IPS-15b (cell line): Measurements from ENCODE around the gene HIF3A.

Experiments used
- H3K27me3 ChIP-seq: one replicate; pipeline ENCODE4 v1.6.1; 2013; ENCODE audit warnings: low read length; ENCODE audit not compliant: control insufficient read depth, insufficient read depth
- H3K36me3 ChIP-seq: one replicate; pipeline ENCODE4 v1.6.1; 2013; ENCODE audit warnings: low read length; ENCODE audit not compliant: control insufficient read depth, insufficient read depth
- H3K4me1 ChIP-seq: one replicate; pipeline ENCODE4 v1.6.1; 2013; ENCODE audit warnings: mild to moderate bottlenecking, low read length; ENCODE audit not compliant: control insufficient read depth, insufficient read depth
- H3K4me3 ChIP-seq: one replicate; pipeline ENCODE4 v1.5.1; 2013; ENCODE audit warnings: low read depth, low read length
- H3K9ac ChIP-seq: one replicate; pipeline ENCODE4 v1.6.1; 2013; ENCODE audit warnings: low read depth, mild to moderate bottlenecking, low read length
- H3K9me3 ChIP-seq: one replicate; pipeline ENCODE4 v1.6.1; 2013; ENCODE audit warnings: mild to moderate bottlenecking, low read length; ENCODE audit not compliant: control insufficient read depth, insufficient read depth

HIF3A gene

DNA sequence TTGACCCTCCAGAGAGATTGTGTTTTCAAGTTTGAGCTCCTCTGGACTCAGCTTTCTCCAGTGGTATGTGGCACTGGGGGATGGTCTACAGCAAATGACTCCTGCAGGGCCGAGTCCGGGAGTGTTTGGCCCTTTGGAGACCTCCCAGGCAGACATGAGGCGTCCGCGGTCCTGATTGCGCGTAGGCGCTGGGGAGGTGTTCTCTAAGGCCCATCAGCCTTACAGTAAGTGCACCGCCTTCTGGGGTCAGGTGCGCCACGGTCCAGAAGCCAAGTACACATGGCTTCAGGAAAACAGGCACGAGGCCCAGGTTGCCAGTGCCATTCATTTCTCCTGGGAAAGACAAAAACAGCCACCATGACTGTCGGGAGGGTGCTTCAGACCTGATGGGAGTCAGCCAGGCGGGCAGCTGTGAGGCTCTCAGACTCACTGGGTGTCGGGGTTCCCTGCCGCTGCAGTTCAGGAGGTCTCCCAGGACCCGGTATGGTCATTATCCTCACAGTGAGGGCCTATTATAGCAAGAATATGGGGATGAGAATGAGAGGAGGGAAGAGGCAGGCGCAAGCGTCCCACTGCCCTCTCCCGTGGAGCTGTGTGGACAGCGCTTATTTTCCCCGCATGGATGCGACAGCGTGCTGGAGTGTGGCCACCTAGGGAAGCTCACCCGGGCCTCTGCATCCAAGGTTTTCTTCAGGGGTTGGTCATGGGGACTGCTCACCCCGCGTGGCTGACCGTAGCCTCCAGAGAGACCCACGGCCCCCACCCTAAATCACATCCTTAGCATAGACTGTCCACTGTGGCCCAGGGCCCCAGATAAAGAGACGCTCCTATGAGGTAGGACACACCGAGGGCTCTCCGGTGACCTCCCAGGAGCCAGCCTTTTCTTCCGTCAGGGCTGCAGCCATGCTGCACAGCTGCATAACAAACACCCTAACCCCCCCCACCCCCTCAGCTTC is 94.7 kb downstream of the HIF3A start:
- Histone ChIP-seq H3K9ac (no peak overlapping the region), H3K4me1 (no peaks in the 10 kb centered on the region), H3K27me3 (no peaks in the 10 kb centered on the region), H3K9me3 (no peaks in the 10 kb centered on the region), H3K36me3 (peaks cover 43% of the 10 kb centered on the region), H3K4me3 (no peak overlapping the region)

DNA sequence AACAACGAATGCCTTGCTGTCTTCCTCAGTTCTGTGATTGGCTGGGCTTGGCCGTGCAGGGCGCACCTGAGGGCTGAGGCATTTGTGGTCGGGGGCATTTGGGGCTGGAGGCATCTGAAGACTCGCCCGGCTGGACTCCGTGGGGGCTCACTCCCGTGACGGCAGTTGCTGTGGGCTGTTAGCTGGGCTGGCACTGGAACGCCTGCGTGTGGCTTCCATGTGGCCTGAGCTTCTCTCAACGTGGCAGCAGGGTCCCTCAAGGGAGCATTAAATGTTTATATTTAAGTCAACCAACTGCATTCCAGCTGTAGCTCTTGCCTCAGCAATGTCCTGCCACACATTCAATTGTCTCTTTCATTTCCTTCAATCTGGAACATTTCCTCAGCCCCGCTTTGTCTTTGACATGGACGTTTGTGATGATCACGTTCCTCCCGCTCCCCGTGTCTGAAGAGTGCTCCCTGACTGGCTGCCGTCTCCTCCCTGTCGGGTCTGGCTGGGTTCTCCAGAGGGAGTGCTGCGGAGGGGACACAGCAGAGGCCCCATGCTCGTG is 95.5 kb downstream of the HIF3A start:
- H3K36me3 ChIP-seq, result peaks cover 37% of the 10 kb centered on the region

DNA sequence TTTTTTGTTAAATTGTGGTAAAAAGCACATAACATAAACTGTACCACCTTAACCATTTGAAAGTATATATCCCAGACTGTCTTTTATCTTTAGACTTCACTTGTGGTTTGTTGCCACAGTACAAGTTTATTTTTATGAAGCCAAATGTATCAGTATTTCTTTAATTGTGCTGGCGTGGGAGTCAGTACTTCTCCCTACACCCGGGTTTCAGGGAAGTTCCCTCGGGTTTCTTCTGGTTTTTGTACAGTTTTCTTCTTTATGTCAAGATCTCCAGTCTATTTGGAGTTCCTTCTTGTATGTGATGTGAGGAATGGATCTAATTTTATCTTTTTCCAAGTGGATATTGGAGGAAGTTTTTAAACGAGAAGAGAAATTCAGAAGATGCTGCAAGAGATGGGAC is 96.0 kb downstream of the HIF3A start:
- Histone ChIP-seq H3K27me3 (no peaks in the 10 kb centered on the region), H3K36me3 (peaks cover 33% of the 10 kb centered on the region), H3K9me3 (no peaks in the 10 kb centered on the region), H3K9ac (no peak overlapping the region), H3K4me1 (peaks cover 2% of the 10 kb centered on the region), H3K4me3 (no peak overlapping the region)

More for the DNA sequence above, 95.5 kb downstream of the HIF3A start:
- Histone ChIP-seq H3K4me1 (no peaks in the 10 kb centered on the region), H3K27me3 (no peaks in the 10 kb centered on the region), H3K4me3 (no peak overlapping the region), H3K9me3 (no peaks in the 10 kb centered on the region), H3K9ac (no peak overlapping the region)
